ENCODE measurements around the gene DNAH6.

DNAH6 gene

DNA sequence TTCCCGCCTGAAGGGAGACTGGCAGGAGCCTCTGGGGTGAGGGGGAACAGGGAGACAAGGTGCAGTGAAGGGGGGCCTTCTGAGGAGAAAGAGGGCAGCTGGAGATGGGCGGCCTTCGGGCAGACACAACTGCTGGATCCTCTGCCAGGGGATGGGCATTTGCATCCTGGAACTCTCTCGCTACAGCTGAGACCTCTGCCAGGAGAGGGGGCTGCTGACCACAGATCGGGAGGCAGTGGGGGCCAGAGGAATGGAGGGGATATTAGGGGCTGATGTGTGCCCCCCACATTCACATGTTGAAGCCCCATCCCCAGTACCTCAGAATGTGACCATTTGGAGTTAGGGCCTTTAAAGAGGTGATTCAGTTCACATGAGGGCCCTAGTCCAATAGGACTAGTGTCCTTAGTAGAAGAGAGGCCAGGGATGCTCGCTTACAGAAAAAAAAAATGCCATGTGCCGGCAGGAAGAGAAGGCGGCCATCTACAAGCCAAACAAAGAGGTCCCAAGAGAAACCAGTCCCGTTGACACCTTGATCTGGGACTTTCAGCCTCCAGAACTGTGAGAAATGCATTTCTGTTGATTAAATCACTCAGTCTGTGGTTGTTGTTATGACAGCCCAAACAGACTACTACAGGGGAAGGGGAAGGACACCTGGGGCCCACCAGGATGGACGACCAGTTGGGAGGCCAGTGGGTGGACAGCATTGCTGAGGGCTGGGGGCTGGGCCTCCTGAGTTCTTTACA lies 314.6 kb downstream of the DNAH6 start:
- no peak for TF ChIP-seq EZH2 (IDR thresholded peaks at IDR 0.05; ENCODE audit: borderline replicate concordance, low read length)
- TF ChIP-seq, protein P1, sequence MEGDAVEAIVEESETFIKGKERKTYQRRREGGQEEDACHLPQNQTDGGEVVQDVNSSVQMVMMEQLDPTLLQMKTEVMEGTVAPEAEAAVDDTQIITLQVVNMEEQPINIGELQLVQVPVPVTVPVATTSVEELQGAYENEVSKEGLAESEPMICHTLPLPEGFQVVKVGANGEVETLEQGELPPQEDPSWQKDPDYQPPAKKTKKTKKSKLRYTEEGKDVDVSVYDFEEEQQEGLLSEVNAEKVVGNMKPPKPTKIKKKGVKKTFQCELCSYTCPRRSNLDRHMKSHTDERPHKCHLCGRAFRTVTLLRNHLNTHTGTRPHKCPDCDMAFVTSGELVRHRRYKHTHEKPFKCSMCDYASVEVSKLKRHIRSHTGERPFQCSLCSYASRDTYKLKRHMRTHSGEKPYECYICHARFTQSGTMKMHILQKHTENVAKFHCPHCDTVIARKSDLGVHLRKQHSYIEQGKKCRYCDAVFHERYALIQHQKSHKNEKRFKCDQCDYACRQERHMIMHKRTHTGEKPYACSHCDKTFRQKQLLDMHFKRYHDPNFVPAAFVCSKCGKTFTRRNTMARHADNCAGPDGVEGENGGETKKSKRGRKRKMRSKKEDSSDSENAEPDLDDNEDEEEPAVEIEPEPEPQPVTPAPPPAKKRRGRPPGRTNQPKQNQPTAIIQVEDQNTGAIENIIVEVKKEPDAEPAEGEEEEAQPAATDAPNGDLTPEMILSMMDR (IDR thresholded peaks at IDR 0.05; ENCODE audit: low read length): no peak

GRCh38 chr2:84832772-84833461 lies 316.6 kb downstream of the DNAH6 start:
- no peak overlapping the region for H3K4me3 ChIP-seq (ENCODE audit: low read depth, low read length, poor library complexity, severe bottlenecking)
- H3K79me2 ChIP-seq (ENCODE audit: insufficient read depth, low read length): no peaks in the 10 kb centered on the region
- TF ChIP-seq, protein P1 (IDR thresholded peaks at IDR 0.05; ENCODE audit: low read length): no peak
- no peak for TF ChIP-seq EZH2 (IDR thresholded peaks at IDR 0.05; ENCODE audit: borderline replicate concordance, low read length)
- no peaks in the 10 kb centered on the region for H3K36me3 ChIP-seq (ENCODE audit: insufficient read depth, low read length)
- no peaks in the 10 kb centered on the region for H4K20me1 ChIP-seq (ENCODE audit: insufficient read depth, low read length)
- H3K4me1 ChIP-seq (ENCODE audit: insufficient read depth, low read length, severe bottlenecking): no peaks in the 10 kb centered on the region
- no peak overlapping the region for H3K27ac ChIP-seq (ENCODE audit: low read depth, low read length, poor library complexity, severe bottlenecking)
- no peak overlapping the region for H2AFZ ChIP-seq (ENCODE audit: low read length)
- H3F3A ChIP-seq (ENCODE audit: insufficient read depth, low read length): no peaks in the 10 kb centered on the region
- H3K9me3 ChIP-seq (ENCODE audit: low read length): no peaks in the 10 kb centered on the region
- no peak overlapping the region for H3K4me2 ChIP-seq (ENCODE audit: low read length)
- no peaks in the 10 kb centered on the region for H3K27me3 ChIP-seq (ENCODE audit: insufficient read depth, low read length)
- H3K9me2 ChIP-seq (ENCODE audit: low read depth, low read length): no peaks in the 10 kb centered on the region
- H3K9ac ChIP-seq (ENCODE audit: low read length): no peak overlapping the region

More for the DNA sequence above, 314.6 kb downstream of the DNAH6 start:
- Histone ChIP-seq H3K4me2 (ENCODE audit: low read length) (no peak overlapping the region), H3K27me3 (ENCODE audit: insufficient read depth, low read length) (no peaks in the 10 kb centered on the region), H3K9me3 (ENCODE audit: low read length) (no peaks in the 10 kb centered on the region), H3K9ac (ENCODE audit: low read length) (no peak overlapping the region), H2AFZ (ENCODE audit: low read length) (no peak overlapping the region), H3K79me2 (ENCODE audit: insufficient read depth, low read length) (no peaks in the 10 kb centered on the region), H3K4me1 (ENCODE audit: insufficient read depth, low read length, severe bottlenecking) (no peaks in the 10 kb centered on the region), H3K9me2 (ENCODE audit: low read depth, low read length) (no peaks in the 10 kb centered on the region), H3K36me3 (ENCODE audit: insufficient read depth, low read length) (no peaks in the 10 kb centered on the region), H4K20me1 (ENCODE audit: insufficient read depth, low read length) (no peaks in the 10 kb centered on the region), H3F3A (ENCODE audit: insufficient read depth, low read length) (no peaks in the 10 kb centered on the region), H3K27ac (ENCODE audit: low read depth, low read length, poor library complexity, severe bottlenecking) (no peak overlapping the region), H3K4me3 (ENCODE audit: low read depth, low read length, poor library complexity, severe bottlenecking) (no peak overlapping the region)

GRCh38 chr2:84833481-84834150 lies 317.3 kb downstream of the DNAH6 start:
- Histone ChIP-seq H3K27me3 (ENCODE audit: insufficient read depth, low read length) (no peaks in the 10 kb centered on the region), H3K4me3 (ENCODE audit: low read depth, low read length, poor library complexity, severe bottlenecking) (no peak overlapping the region), H3K27ac (ENCODE audit: low read depth, low read length, poor library complexity, severe bottlenecking) (no peak overlapping the region), H3K4me2 (ENCODE audit: low read length) (no peak overlapping the region), H3K9me3 (ENCODE audit: low read length) (no peaks in the 10 kb centered on the region), H3K36me3 (ENCODE audit: insufficient read depth, low read length) (no peaks in the 10 kb centered on the region), H3K9me2 (ENCODE audit: low read depth, low read length) (no peaks in the 10 kb centered on the region), H3F3A (ENCODE audit: insufficient read depth, low read length) (no peaks in the 10 kb centered on the region), H2AFZ (ENCODE audit: low read length) (no peak overlapping the region), H3K9ac (ENCODE audit: low read length) (no peak overlapping the region), H3K4me1 (ENCODE audit: insufficient read depth, low read length, severe bottlenecking) (no peaks in the 10 kb centered on the region), H4K20me1 (ENCODE audit: insufficient read depth, low read length) (no peaks in the 10 kb centered on the region), H3K79me2 (ENCODE audit: insufficient read depth, low read length) (no peaks in the 10 kb centered on the region)
- TF ChIP-seq, protein P1 (IDR thresholded peaks at IDR 0.05; ENCODE audit: low read length): no peak
- TF ChIP-seq EZH2 (IDR thresholded peaks at IDR 0.05; ENCODE audit: borderline replicate concordance, low read length): no peak
